Neural cell (in vitro differentiated cells): ENCODE data around the gene ABCC5. TPM values are rescaled to one million over a fixed set of nuclear protein-coding genes. Genes with fewer than 3 reads are reported as not detected.
"Not testable (repeated sequence)": the region's sequence is repeated elsewhere in the genome, so short reads cannot be mapped to it uniquely, and the experiment has no call there.

Source experiments
- H2AFZ ChIP-seq: fragments of 200-600, 300-800 bp; sonication (generic), shearing (Covaris generic); 2 replicates; pipeline ENCODE4 v1.6.0; 2014; ENCODE audit warnings: low read depth, mild to moderate bottlenecking, antibody characterized with exemption, low read length, moderate library complexity
- H3F3A ChIP-seq: fragments of 200-600 bp; shearing (Covaris generic); 2 replicates; pipeline ENCODE4 v1.6.1; 2016; ENCODE audit warnings: mild to moderate bottlenecking, moderate library complexity, mixed read lengths, antibody characterized with exemption, low read length; ENCODE audit not compliant: insufficient read depth, poor library complexity, severe bottlenecking
- H3K27ac ChIP-seq: fragments of 200-600, 300-800 bp; sonication (generic), shearing (Covaris generic); 2 replicates; pipeline ENCODE4 v1.5.1; 2014; ENCODE audit warnings: mild to moderate bottlenecking, low read length, moderate library complexity
- H3K27me3 ChIP-seq: fragments of 300-800, 200-600 bp; sonication (generic), shearing (Covaris generic); 2 replicates; pipeline ENCODE4 v1.6.0; 2014; ENCODE audit warnings: mild to moderate bottlenecking, low read depth, low read length, moderate library complexity; ENCODE audit not compliant: insufficient read depth
- H3K36me3 ChIP-seq: fragments of 300-800, 200-600 bp; sonication (generic), shearing (Covaris generic); 2 replicates; pipeline ENCODE4 v1.5.1; 2014; ENCODE audit warnings: mild to moderate bottlenecking, antibody characterized with exemption, low read length, moderate library complexity; ENCODE audit not compliant: insufficient read depth
- H3K4me2 ChIP-seq: fragments of 300-800, 200-600 bp; sonication (generic), shearing (Covaris generic); 2 replicates; pipeline ENCODE4 v1.6.0; 2014; ENCODE audit warnings: mild to moderate bottlenecking, low read length
- H3K4me3 ChIP-seq: fragments of 300-800, 200-600 bp; sonication (generic), shearing (Covaris generic); 2 replicates; pipeline ENCODE4 v1.5.1; 2014; ENCODE audit warnings: mild to moderate bottlenecking, low read length, moderate library complexity
- H3K79me2 ChIP-seq: fragments of 200-600 bp; shearing (Covaris generic); replicated peaks from 2 replicates; pipeline ENCODE4 v1.6.0; 2014; ENCODE audit warnings: mild to moderate bottlenecking, low read length, moderate library complexity; ENCODE audit not compliant: insufficient read depth
- H3K9ac ChIP-seq: fragments of 300-800, 200-600 bp; sonication (generic), shearing (Covaris generic); 2 replicates; pipeline ENCODE4 v1.6.1; 2016; ENCODE audit warnings: mild to moderate bottlenecking, low read length, mixed read lengths
- H3K9me2 ChIP-seq: fragments of 200-600 bp; shearing (Covaris generic); 2 replicates; pipeline ENCODE4 v1.6.1; 2016; ENCODE audit warnings: mild to moderate bottlenecking, low read length, mixed read lengths; ENCODE audit not compliant: insufficient read depth
- H3K9me3 ChIP-seq: fragments of 200-600, 300-800 bp; sonication (generic), shearing (Covaris generic); 2 replicates; pipeline ENCODE4 v1.6.1; 2016; ENCODE audit warnings: mild to moderate bottlenecking, mixed run types, low read length, moderate library complexity, mixed read lengths
- H4K20me1 ChIP-seq: fragments of 200-600 bp; shearing (Covaris generic); 2 replicates; pipeline ENCODE4 v1.6.1; 2016; ENCODE audit warnings: mild to moderate bottlenecking, mixed run types; ENCODE audit not compliant: insufficient read depth
- CTCF ChIP-seq: fragments of 450-650 bp; IDR thresholded peaks from 2 replicates; pipeline ENCODE4 v1.5.1; 2014; ENCODE audit warnings: antibody characterized with exemption, mild to moderate bottlenecking, moderate library complexity; ENCODE audit not compliant: poor library complexity, severe bottlenecking
- EP300 ChIP-seq: fragments of 450-650 bp; conservative IDR thresholded peaks from 2 replicates; pipeline ENCODE4 v1.6.1; 2014; ENCODE audit warnings: antibody characterized with exemption, mild to moderate bottlenecking, moderate library complexity; ENCODE audit not compliant: poor library complexity, severe bottlenecking
- EZH2 ChIP-seq: fragments of 200-600, 300-800 bp; shearing (Covaris generic), sonication (generic); IDR thresholded peaks from 2 replicates; pipeline ENCODE4 v1.6.1; 2014; ENCODE audit warnings: antibody characterized with exemption, low read length, borderline replicate concordance, mild to moderate bottlenecking; ENCODE audit not compliant: insufficient read depth, poor library complexity, severe bottlenecking
- MXI1 ChIP-seq: fragments of 450-650 bp; conservative IDR thresholded peaks from 2 replicates; pipeline ENCODE4 v1.6.1; 2014; ENCODE audit warnings: antibody characterized with exemption, mild to moderate bottlenecking; ENCODE audit not compliant: poor library complexity, severe bottlenecking
- POLR2AphosphoS5 ChIP-seq: IDR thresholded peaks from 2 replicates; pipeline ENCODE4 v1.6.1; 2012
- RAD21 ChIP-seq: fragments of 450-650 bp; conservative IDR thresholded peaks from 2 replicates; pipeline ENCODE4 v1.6.1; 2014; ENCODE audit warnings: antibody characterized with exemption, mild to moderate bottlenecking, moderate library complexity
- REST ChIP-seq: IDR thresholded peaks from 2 replicates; pipeline ENCODE4 v1.6.1; 2012; ENCODE audit warnings: borderline replicate concordance
- SMC3 ChIP-seq: fragments of 450-650 bp; conservative IDR thresholded peaks from 2 replicates; pipeline ENCODE4 v1.6.1; 2014; ENCODE audit warnings: antibody characterized with exemption, mild to moderate bottlenecking, moderate library complexity; ENCODE audit not compliant: poor library complexity
- TAF1 ChIP-seq: IDR thresholded peaks from 2 replicates; pipeline ENCODE4 v1.6.1; 2012; ENCODE audit warnings: low read depth
- polyA plus RNA-seq: library from polyadenylated mRNA; depleted of rRNA; stranded (reverse); fragments of >200 nt; gene quantifications from 2 replicates; pipeline ENCODE4 v1.2.3, GENCODE V29; 2014

The ABCC5 gene
- polyA plus RNA-seq, 1 donor from 2014 or later, result 227 TPM

- not testable (repeated sequence) for H3K4me3 ChIP-seq, H3K27me3 ChIP-seq, H3K9me3 ChIP-seq, H3K27ac ChIP-seq, H3K4me2 ChIP-seq, H2AFZ ChIP-seq, H3F3A ChIP-seq, H3K36me3 ChIP-seq, H4K20me1 ChIP-seq, H3K9ac ChIP-seq, H3K9me2 ChIP-seq
- H3K79me2 ChIP-seq, result peaks cover 13% of the 10 kb centered on the region
These were observed 10.4 kb downstream of the ABCC5 start for GRCh38 chr3:184007143-184007813.

GRCh38 chr3:184005941-184006507 is 11.7 kb downstream of the ABCC5 start:
- Histone ChIP-seq H3K36me3 (peaks cover under 1% of the 10 kb centered on the region), H3K79me2 (peaks cover 7% of the 10 kb centered on the region), H3K27ac (no peak overlapping the region), H3K9ac (no peak overlapping the region), H4K20me1 (no peaks in the 10 kb centered on the region), H3F3A (no peaks in the 10 kb centered on the region), H3K9me3 (no peaks in the 10 kb centered on the region), H3K9me2 (no peaks in the 10 kb centered on the region), H3K4me2 (no peak overlapping the region), H3K27me3 (no peaks in the 10 kb centered on the region), H2AFZ (no peak overlapping the region), H3K4me3 (no peak overlapping the region)
- no peak for TF ChIP-seq POLR2AphosphoS5
- no peak for TF ChIP-seq MXI1
- TF ChIP-seq TAF1, result no peak
- no peak for TF ChIP-seq REST
- no peak for TF ChIP-seq SMC3
- TF ChIP-seq RAD21, result no peak
- TF ChIP-seq CTCF, result no peak
- TF ChIP-seq EZH2, result no peak
- no peak for TF ChIP-seq EP300
